Activated naive CD4-positive, alpha-beta T cell treated with anti-CD3 and anti-CD28 coated beads, Interleukin-2, amount 50 U/mL, for 24 hours (primary cell): ENCODE measurements around the gene TRIM9.
"Not testable (repeated sequence)": the region's sequence is repeated elsewhere in the genome, so short reads cannot be mapped to it uniquely, and the experiment has no call there.

Source experiments
- H3K27ac Mint-ChIP-seq: one replicate; pipeline ENCODE4 v1.8.0; 2021; ENCODE audit warnings: mild to moderate bottlenecking, mixed read lengths
- H3K27me3 Mint-ChIP-seq: one replicate; pipeline ENCODE4 v1.8.0; 2021; ENCODE audit warnings: mixed read lengths
- H3K36me3 Mint-ChIP-seq: one replicate; pipeline ENCODE4 v1.8.0; 2021; ENCODE audit warnings: mixed read lengths
- H3K4me1 Mint-ChIP-seq: one replicate; pipeline ENCODE4 v1.8.0; 2021; ENCODE audit warnings: mixed read lengths
- H3K4me3 Mint-ChIP-seq: one replicate; pipeline ENCODE4 v1.8.0; 2021; ENCODE audit warnings: mild to moderate bottlenecking, mixed read lengths
- H3K9me3 Mint-ChIP-seq: one replicate; pipeline ENCODE4 v1.8.0; 2021; ENCODE audit warnings: mixed read lengths

The TRIM9 gene

DNA sequence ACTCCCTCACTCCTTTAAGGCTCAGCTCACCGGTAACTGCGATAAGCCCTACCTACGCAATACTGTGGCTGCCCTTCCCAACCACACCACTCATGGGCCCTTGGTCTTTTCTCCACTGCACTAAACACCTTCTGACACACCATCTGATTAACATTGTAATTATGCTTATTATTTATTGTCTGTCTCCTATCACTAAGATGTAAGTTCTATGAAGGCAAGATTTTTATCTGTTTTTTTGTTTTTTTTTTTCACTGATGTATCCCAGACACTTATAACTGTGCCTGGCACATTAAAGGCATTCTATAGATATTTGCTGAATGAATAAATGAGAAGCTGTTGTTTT, 116.4 kb downstream of the TRIM9 start:
- no peak overlapping the region for H3K4me3 Mint-ChIP-seq
- H3K27me3 Mint-ChIP-seq, result no peaks in the 10 kb centered on the region
- no peak overlapping the region for H3K27ac Mint-ChIP-seq
- no peaks in the 10 kb centered on the region for H3K36me3 Mint-ChIP-seq
- H3K4me1 Mint-ChIP-seq, result no peaks in the 10 kb centered on the region
- no peaks in the 10 kb centered on the region for H3K9me3 Mint-ChIP-seq

DNA sequence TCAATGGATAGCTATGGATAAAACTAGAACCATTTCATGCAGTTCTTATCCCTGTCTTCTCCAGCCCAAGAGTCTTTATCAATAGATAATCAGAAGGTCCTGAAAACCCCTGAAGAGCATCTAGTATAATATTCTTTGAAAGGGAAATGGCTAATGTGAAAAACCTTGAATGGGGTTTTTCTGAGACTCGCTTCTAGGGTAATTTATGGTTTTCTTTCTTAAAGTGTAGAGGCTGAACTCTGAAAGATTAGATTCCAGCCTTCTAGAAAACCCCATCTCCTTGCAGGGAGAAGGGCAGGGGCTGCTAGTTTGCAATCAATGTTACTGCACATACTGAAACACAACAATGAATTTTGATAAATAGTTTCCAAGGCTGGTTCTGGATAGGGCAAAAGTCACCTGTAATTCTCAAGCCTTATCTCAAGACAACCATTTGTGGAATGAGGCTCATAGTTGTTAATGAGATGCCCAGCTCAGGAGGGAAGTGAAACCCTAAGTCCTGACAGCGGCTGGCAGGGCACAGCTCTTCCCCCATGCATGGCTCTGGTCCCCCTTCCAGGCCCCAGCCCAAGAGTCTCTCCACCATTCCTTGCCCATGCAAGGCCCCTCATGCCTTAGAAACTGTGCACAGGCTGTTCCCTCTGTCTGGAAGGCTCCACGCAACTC, 116.9 kb downstream of the TRIM9 start:
- Mint-ChIP-seq H3K36me3 (no peaks in the 10 kb centered on the region), H3K9me3 (no peaks in the 10 kb centered on the region), H3K4me3 (no peak overlapping the region), H3K4me1 (no peaks in the 10 kb centered on the region), H3K27ac (no peak overlapping the region), H3K27me3 (no peaks in the 10 kb centered on the region)

- Mint-ChIP-seq H3K4me1 (no peaks in the 10 kb centered on the region), H3K27ac (no peak overlapping the region), H3K27me3 (peaks cover 3% of the 10 kb centered on the region), H3K36me3 (no peaks in the 10 kb centered on the region), H3K9me3 (no peaks in the 10 kb centered on the region), H3K4me3 (no peak overlapping the region)
These were observed 120.8 kb downstream of the TRIM9 start for GRCh38 chr14:50974118-50974517.

- Mint-ChIP-seq H3K27me3 (peaks cover 4% of the 10 kb centered on the region), H3K4me3 (no peak overlapping the region), H3K4me1 (no peaks in the 10 kb centered on the region), H3K36me3 (no peaks in the 10 kb centered on the region), H3K27ac (no peak overlapping the region), H3K9me3 (no peaks in the 10 kb centered on the region)
These were observed 122.2 kb downstream of the TRIM9 start for GRCh38 chr14:50972734-50973133.

DNA sequence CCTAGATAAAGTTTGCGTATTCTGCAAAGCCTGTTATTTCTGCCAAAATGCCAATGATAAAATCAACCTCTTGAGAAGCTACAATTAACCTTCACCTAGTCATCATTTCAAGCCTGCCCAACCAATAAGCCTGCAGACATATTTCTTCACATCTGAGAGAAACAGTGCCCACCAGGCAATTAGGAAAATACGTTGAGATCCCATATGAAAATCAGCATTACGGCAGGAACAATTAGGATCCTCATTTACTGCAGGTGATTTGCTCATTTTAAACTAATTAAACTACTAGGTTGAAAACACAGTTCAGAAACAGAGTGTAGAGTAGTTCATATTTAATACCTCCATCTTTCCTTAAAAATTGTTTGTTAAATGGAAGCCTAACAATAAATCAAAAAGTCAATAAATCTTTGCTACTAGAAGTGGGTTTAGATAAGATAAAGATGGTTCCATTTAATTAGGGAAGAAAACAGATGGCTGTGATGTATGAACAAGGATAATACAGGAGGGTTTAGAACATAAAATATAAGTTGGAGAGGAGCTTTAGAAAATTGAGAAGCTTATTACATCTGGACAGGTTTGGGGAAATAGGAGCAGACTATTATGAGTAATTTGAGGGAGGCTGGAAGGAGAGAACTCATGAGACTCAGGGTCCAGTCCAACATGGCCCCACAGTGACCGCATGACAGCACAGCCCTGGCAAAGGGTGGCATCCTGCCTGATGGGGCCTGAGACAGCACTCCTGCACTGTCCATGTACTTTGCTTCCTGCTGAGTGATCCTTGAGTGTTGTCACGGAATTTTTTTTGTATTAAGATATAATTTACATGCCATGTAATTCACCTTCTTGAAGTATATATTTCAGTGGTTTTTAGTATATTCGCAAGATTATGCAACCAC, 123.8 kb downstream of the TRIM9 start:
- H3K4me3 Mint-ChIP-seq, result no peak overlapping the region
- no peaks in the 10 kb centered on the region for H3K36me3 Mint-ChIP-seq
- no peak overlapping the region for H3K27ac Mint-ChIP-seq
- H3K4me1 Mint-ChIP-seq, result no peaks in the 10 kb centered on the region
- no peaks in the 10 kb centered on the region for H3K9me3 Mint-ChIP-seq
- peaks cover 4% of the 10 kb centered on the region for H3K27me3 Mint-ChIP-seq

DNA sequence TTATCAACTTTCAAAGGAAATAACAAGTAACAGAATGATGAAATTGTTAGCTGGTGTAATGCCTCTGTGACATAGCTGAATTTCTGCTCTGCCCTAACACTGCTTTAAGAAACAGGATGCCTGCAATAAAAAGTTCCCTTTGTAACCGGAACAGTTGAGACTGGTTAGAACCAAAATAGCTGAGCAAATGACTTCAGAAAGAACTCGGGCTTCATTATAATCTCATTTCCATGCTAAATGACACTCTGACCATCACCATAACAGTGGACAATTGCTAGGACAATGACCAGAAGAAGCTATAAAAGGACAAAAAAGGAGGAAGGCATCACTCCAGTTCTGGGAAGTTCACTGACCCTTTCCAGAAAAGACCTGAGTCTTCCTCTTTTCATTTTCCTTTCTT, 127.1 kb downstream of the TRIM9 start:
- Mint-ChIP-seq H3K27me3 (peaks cover 4% of the 10 kb centered on the region), H3K4me1 (no peaks in the 10 kb centered on the region), H3K9me3 (no peaks in the 10 kb centered on the region), H3K27ac (no peak overlapping the region), H3K4me3 (no peak overlapping the region), H3K36me3 (no peaks in the 10 kb centered on the region)

GRCh38 chr14:50967103-50967502, 127.8 kb downstream of the TRIM9 start:
- Mint-ChIP-seq H3K4me1 (no peaks in the 10 kb centered on the region), H3K9me3 (no peaks in the 10 kb centered on the region), H3K27ac (no peak overlapping the region), H3K27me3 (peaks cover 4% of the 10 kb centered on the region), H3K36me3 (no peaks in the 10 kb centered on the region), H3K4me3 (no peak overlapping the region)

GRCh38 chr14:50964683-50965390, 130.1 kb downstream of the TRIM9 start:
- Mint-ChIP-seq H3K4me3 (no peak overlapping the region), H3K27ac (no peak overlapping the region), H3K9me3 (no peaks in the 10 kb centered on the region), H3K27me3 (peaks cover 3% of the 10 kb centered on the region), H3K36me3 (no peaks in the 10 kb centered on the region), H3K4me1 (no peaks in the 10 kb centered on the region)

- no peaks in the 10 kb centered on the region for H3K4me1 Mint-ChIP-seq
- H3K27ac Mint-ChIP-seq, result no peak overlapping the region
- H3K9me3 Mint-ChIP-seq, result no peaks in the 10 kb centered on the region
- no peaks in the 10 kb centered on the region for H3K36me3 Mint-ChIP-seq
- peaks cover 3% of the 10 kb centered on the region for H3K27me3 Mint-ChIP-seq
- H3K4me3 Mint-ChIP-seq, result no peak overlapping the region
These were observed 131.0 kb downstream of the TRIM9 start for GRCh38 chr14:50963919-50964318.

- H3K27ac Mint-ChIP-seq, result no peak overlapping the region
- no peak overlapping the region for H3K4me3 Mint-ChIP-seq
- peaks cover 1% of the 10 kb centered on the region for H3K27me3 Mint-ChIP-seq
- no peaks in the 10 kb centered on the region for H3K4me1 Mint-ChIP-seq
- no peaks in the 10 kb centered on the region for H3K36me3 Mint-ChIP-seq
- no peaks in the 10 kb centered on the region for H3K9me3 Mint-ChIP-seq
These were observed 133.2 kb downstream of the TRIM9 start for GRCh38 chr14:50961605-50962221.

GRCh38 chr14:50957296-50957695, 137.6 kb downstream of the TRIM9 start:
- H3K9me3 Mint-ChIP-seq, result no peaks in the 10 kb centered on the region
- H3K4me1 Mint-ChIP-seq, result no peaks in the 10 kb centered on the region
- no peaks in the 10 kb centered on the region for H3K36me3 Mint-ChIP-seq
- no peak overlapping the region for H3K27ac Mint-ChIP-seq
- peaks cover 1% of the 10 kb centered on the region for H3K27me3 Mint-ChIP-seq
- H3K4me3 Mint-ChIP-seq, result no peak overlapping the region

- H3K4me3 Mint-ChIP-seq, H3K27ac Mint-ChIP-seq, H3K27me3 Mint-ChIP-seq, H3K36me3 Mint-ChIP-seq, H3K4me1 Mint-ChIP-seq, H3K9me3 Mint-ChIP-seq: not testable (repeated sequence)
These were observed 138.5 kb downstream of the TRIM9 start for GRCh38 chr14:50956421-50956820.

- no peak overlapping the region for H3K4me3 Mint-ChIP-seq
These were observed 139.4 kb downstream of the TRIM9 start for GRCh38 chr14:50955373-50956043.

DNA sequence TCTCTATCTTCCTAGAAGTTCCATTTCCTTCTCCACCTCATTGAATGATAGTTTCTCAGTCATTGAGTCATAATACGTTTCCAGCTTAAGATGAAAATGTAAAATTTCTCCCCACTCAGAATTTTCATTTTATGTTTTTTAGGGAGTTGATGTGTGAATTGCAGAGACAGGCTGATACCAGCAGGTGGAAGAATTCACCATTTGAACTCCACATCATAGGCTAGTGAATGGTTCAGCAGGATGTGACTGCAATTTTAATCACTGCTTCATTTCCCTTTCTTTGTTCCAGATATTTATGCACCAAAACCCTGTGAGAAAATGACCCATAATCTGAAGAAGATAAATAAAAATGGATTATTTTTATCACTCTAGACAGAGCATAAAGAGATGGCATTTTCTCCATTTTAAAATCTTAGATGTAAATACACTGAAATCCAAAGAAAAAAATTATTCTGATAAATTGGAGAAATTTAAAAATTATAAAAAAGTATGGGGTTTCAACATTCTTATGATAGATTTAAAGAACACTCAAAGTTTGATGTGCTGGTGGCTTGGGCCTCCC, 140.0 kb downstream of the TRIM9 start:
- no peak overlapping the region for H3K27ac Mint-ChIP-seq
- H3K9me3 Mint-ChIP-seq, result no peaks in the 10 kb centered on the region
- no peaks in the 10 kb centered on the region for H3K4me1 Mint-ChIP-seq
- no peaks in the 10 kb centered on the region for H3K36me3 Mint-ChIP-seq
- H3K27me3 Mint-ChIP-seq, result no peaks in the 10 kb centered on the region
- H3K4me3 Mint-ChIP-seq, result no peak overlapping the region

More at GRCh38 chr14:50955373-50956043, 139.4 kb downstream of the TRIM9 start:
- H3K27me3 Mint-ChIP-seq, result no peaks in the 10 kb centered on the region
- H3K9me3 Mint-ChIP-seq, result no peaks in the 10 kb centered on the region
- no peaks in the 10 kb centered on the region for H3K36me3 Mint-ChIP-seq
- H3K4me1 Mint-ChIP-seq, result no peaks in the 10 kb centered on the region
- no peak overlapping the region for H3K27ac Mint-ChIP-seq

DNA sequence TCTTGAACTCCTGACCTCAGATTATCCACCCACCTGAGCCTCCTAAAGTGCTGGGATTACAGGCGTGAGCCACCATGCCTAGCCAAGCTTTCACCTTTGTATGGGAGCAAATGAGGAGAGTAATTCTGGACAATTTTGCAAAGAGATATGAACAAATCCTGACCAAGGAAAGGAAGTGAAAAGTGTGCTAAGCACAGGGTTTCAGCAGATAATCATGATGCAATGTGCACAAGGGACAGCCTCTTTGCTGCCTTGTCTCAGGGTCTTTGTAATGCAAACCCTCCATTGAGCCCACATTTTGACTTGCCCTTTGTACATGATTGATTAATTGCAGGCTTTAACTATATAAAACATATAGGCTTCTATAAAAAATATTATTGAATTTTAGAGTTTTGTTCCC, 141.4 kb downstream of the TRIM9 start:
- Mint-ChIP-seq H3K9me3 (no peaks in the 10 kb centered on the region), H3K27me3 (no peaks in the 10 kb centered on the region), H3K4me1 (no peaks in the 10 kb centered on the region), H3K4me3 (no peak overlapping the region), H3K36me3 (no peaks in the 10 kb centered on the region), H3K27ac (no peak overlapping the region)
